ENCODE data around the gene ABTB2. TPM values are rescaled to one million over a fixed set of nuclear protein-coding genes. Genes with fewer than 3 reads are reported as not detected.

The ABTB2 gene
- polyA plus RNA-seq, 1 donor (not counting 4 experiments of a cell fraction or from before 2014, with no cell fraction given), result 1.0 TPM

GRCh38 chr11:34114014-34114413 lies 243.8 kb downstream of the ABTB2 start:
- Histone ChIP-seq H3K4me3 (ENCODE audit: control insufficient read depth in 2 of 3, extremely low read depth in 1 of 3, insufficient read depth in 2 of 3, low read depth in 1 of 3, low read length in 3 of 3) (no peak overlapping the region), H2AFZ (ENCODE audit: control insufficient read depth, low read length) (no peak overlapping the region), H4K20me1 (ENCODE audit: control insufficient read depth, extremely low read depth, insufficient read depth, low read length) (no peaks in the 10 kb centered on the region), H3K9ac (ENCODE audit: control insufficient read depth, extremely low read depth, insufficient read depth, low read length) (no peak overlapping the region), H3K9me3 (ENCODE audit: control insufficient read depth, low read depth, low read length) (no peaks in the 10 kb centered on the region), H3K9me1 (ENCODE audit: control insufficient read depth, extremely low read depth, insufficient read depth, low read length) (no peaks in the 10 kb centered on the region), H3K4me1 (ENCODE audit: control insufficient read depth, extremely low read depth, insufficient read depth, low read length) (no peaks in the 10 kb centered on the region), H3K4me2 (ENCODE audit: control insufficient read depth, extremely low read depth, insufficient read depth, low read depth, low read length) (no peak overlapping the region), H3K27me3 (ENCODE audit: control insufficient read depth, extremely low read depth, insufficient read depth, low read length) (no peaks in the 10 kb centered on the region), H3K79me2 (ENCODE audit: control insufficient read depth, insufficient read depth, low read length) (peaks cover 3% of the 10 kb centered on the region), H3K36me3 (ENCODE audit: control insufficient read depth in 2 of 2, extremely low read depth in 1 of 2, insufficient read depth in 2 of 2, low read length in 2 of 2) (peaks cover 49 to 60% of the 10 kb centered on the region in 2 experiments), H3K27ac (ENCODE audit: control insufficient read depth, insufficient read depth, low read length) (no peak overlapping the region)
- no peak for TF ChIP-seq EZH2 (IDR thresholded peaks at IDR 0.05; ENCODE audit: low read length)
- TF ChIP-seq, protein P1, sequence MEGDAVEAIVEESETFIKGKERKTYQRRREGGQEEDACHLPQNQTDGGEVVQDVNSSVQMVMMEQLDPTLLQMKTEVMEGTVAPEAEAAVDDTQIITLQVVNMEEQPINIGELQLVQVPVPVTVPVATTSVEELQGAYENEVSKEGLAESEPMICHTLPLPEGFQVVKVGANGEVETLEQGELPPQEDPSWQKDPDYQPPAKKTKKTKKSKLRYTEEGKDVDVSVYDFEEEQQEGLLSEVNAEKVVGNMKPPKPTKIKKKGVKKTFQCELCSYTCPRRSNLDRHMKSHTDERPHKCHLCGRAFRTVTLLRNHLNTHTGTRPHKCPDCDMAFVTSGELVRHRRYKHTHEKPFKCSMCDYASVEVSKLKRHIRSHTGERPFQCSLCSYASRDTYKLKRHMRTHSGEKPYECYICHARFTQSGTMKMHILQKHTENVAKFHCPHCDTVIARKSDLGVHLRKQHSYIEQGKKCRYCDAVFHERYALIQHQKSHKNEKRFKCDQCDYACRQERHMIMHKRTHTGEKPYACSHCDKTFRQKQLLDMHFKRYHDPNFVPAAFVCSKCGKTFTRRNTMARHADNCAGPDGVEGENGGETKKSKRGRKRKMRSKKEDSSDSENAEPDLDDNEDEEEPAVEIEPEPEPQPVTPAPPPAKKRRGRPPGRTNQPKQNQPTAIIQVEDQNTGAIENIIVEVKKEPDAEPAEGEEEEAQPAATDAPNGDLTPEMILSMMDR (optimal IDR thresholded peaks at IDR 0.05 in 1 of 3, IDR thresholded peaks at IDR 0.05 in 1 of 3, conservative IDR thresholded peaks at IDR 0.05 in 1 of 3; ENCODE audit: extremely low read depth in 1 of 3, insufficient read depth in 2 of 3, low read length in 3 of 3), result no peak
- FAIRE-seq (no peak), DNase-seq (ENCODE audit: low read depth, low spot score) (no peak)
- dilution Hi-C loops (cut with MboI; ENCODE audit: extremely low pct_ligation_motif_present, low sequenced_read_pairs), result no loop called here

DNA sequence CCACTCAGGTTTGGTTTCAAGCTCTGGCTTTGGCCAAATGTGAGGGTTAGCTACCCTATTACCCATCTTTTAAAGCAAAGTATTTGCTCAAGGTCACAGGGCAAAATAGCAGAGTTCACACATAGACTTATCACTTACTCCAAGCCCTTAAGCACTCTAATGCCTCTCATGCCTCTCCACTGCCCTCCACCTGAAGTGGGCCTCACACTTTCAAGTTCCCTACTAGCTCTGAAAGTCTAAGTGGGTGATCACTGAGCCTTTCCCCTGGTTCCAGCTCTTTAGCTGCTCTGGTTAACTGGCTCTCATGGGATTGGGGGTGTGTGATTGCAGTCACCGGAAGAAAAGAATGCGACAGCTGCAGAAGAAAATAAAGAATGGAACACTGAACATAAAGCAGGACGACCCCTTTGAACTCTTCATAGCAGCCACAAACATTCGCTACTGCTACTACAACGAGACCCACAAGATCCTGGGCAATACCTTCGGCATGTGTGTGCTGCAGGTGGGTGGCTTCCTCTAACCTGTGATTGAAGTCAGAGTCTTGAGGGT lies 246.0 kb downstream of the ABTB2 start:
- Histone ChIP-seq H4K20me1 (ENCODE audit: control insufficient read depth, extremely low read depth, insufficient read depth, low read length) (no peaks in the 10 kb centered on the region), H3K4me2 (ENCODE audit: control insufficient read depth, extremely low read depth, insufficient read depth, low read depth, low read length) (no peak overlapping the region), H3K9me1 (ENCODE audit: control insufficient read depth, extremely low read depth, insufficient read depth, low read length) (no peaks in the 10 kb centered on the region), H3K27me3 (ENCODE audit: control insufficient read depth, extremely low read depth, insufficient read depth, low read length) (no peaks in the 10 kb centered on the region), H3K9me3 (ENCODE audit: control insufficient read depth, low read depth, low read length) (no peaks in the 10 kb centered on the region), H3K36me3 (ENCODE audit: control insufficient read depth in 2 of 2, extremely low read depth in 1 of 2, insufficient read depth in 2 of 2, low read length in 2 of 2) (peaks cover 41 to 64% of the 10 kb centered on the region in 2 experiments), H2AFZ (ENCODE audit: control insufficient read depth, low read length) (no peak overlapping the region), H3K27ac (ENCODE audit: control insufficient read depth, insufficient read depth, low read length) (no peak overlapping the region), H3K79me2 (ENCODE audit: control insufficient read depth, insufficient read depth, low read length) (peaks cover 26% of the 10 kb centered on the region), H3K4me1 (ENCODE audit: control insufficient read depth, extremely low read depth, insufficient read depth, low read length) (no peaks in the 10 kb centered on the region), H3K9ac (ENCODE audit: control insufficient read depth, extremely low read depth, insufficient read depth, low read length) (no peak overlapping the region), H3K4me3 (ENCODE audit: control insufficient read depth in 2 of 3, extremely low read depth in 1 of 3, insufficient read depth in 2 of 3, low read depth in 1 of 3, low read length in 3 of 3) (no peak overlapping the region)
- DNase-seq (ENCODE audit: low read depth, low spot score), result no peak
- TF ChIP-seq, protein P1 (optimal IDR thresholded peaks at IDR 0.05 in 1 of 3, IDR thresholded peaks at IDR 0.05 in 1 of 3, conservative IDR thresholded peaks at IDR 0.05 in 1 of 3; ENCODE audit: extremely low read depth in 1 of 3, insufficient read depth in 2 of 3, low read length in 3 of 3), result no peak
- no peak for TF ChIP-seq EZH2 (IDR thresholded peaks at IDR 0.05; ENCODE audit: low read length)
- no peak for FAIRE-seq
- dilution Hi-C loops (cut with MboI; ENCODE audit: extremely low pct_ligation_motif_present, low sequenced_read_pairs), result no loop called here

All from keratinocyte (primary cell).